Uterus (tissue), 2 donors: ENCODE results near the gene SDHA.

ENCODE experiments used
- POLR2A ChIP-seq, 2 donors: fragments of 450-650 bp; IDR thresholded peaks; one replicate each; pipeline ENCODE4 v1.6.1; 2016; ENCODE audit warnings: antibody characterized with exemption in 2 of 2, mild to moderate bottlenecking in 1 of 2, moderate library complexity in 1 of 2
- TF ChIP-seq, protein P1 (sequence below), 4 experiments: fragments of 200-600 bp in 2 of 4; fragments of 450-650 bp in 2 of 4; sonication (generic) in 2 of 4; IDR thresholded peaks; one replicate each; pipeline ENCODE4 v1.5.1; 2016 to 2019; ENCODE audit warnings: antibody characterized with exemption in 4 of 4, mild to moderate bottlenecking in 2 of 4, moderate library complexity in 1 of 4

GRCh38 chr5:174876-175465 lies 43.1 kb upstream of the SDHA start:
- TF ChIP-seq POLR2A (IDR thresholded peaks at IDR 0.05) = no peak
- TF ChIP-seq, protein P1, sequence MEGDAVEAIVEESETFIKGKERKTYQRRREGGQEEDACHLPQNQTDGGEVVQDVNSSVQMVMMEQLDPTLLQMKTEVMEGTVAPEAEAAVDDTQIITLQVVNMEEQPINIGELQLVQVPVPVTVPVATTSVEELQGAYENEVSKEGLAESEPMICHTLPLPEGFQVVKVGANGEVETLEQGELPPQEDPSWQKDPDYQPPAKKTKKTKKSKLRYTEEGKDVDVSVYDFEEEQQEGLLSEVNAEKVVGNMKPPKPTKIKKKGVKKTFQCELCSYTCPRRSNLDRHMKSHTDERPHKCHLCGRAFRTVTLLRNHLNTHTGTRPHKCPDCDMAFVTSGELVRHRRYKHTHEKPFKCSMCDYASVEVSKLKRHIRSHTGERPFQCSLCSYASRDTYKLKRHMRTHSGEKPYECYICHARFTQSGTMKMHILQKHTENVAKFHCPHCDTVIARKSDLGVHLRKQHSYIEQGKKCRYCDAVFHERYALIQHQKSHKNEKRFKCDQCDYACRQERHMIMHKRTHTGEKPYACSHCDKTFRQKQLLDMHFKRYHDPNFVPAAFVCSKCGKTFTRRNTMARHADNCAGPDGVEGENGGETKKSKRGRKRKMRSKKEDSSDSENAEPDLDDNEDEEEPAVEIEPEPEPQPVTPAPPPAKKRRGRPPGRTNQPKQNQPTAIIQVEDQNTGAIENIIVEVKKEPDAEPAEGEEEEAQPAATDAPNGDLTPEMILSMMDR (IDR thresholded peaks at IDR 0.05) = no peak
